ENCODE measurements around the gene RIOK3.

The RIOK3 gene

DNA sequence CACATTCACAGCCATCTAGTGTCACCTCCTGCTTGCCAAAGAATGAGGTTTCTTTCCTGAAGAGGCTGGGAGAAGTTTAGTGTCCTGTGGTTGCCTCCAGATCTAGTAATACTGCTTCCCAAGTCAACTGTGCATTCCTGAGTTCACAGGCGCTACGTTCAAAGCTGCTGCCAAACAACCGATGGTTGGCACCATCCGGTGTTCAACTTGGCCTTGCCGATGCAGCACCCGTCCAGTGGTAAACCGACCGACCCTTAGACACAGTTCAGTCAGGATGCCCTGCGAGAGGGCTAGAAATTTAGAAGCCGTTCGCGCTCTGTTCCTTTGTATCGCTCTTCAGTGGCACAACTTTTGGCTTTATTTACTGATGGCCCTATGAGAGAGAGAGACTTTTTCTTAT lies 78.8 kb downstream of the RIOK3 start:
- DNase-seq (ENCODE audit: low read depth) = no peak
